Endodermal cell (in vitro differentiated cells): ENCODE measurements around the gene REXO5. TPM values are rescaled to one million over a fixed set of nuclear protein-coding genes. Genes with fewer than 3 reads are reported as not detected.
A peak's percentile ranks its signal among the peaks of the same experiment; 100 is the strongest.

Experiments used
- DNase-seq: peaks from one replicate; pipeline ENCODE4 v3.0.0-alpha.2; 2017
- H3K27ac ChIP-seq: 2 replicates; pipeline ENCODE4 v1.5.1; 2013; ENCODE audit warnings: mild to moderate bottlenecking, low read depth, low read length, moderate library complexity
- H3K27me3 ChIP-seq: 2 replicates; pipeline ENCODE4 v1.6.1; 2013; ENCODE audit warnings: mild to moderate bottlenecking, low read length, moderate library complexity; ENCODE audit not compliant: insufficient read depth, control insufficient read depth, poor library complexity, severe bottlenecking
- H3K36me3 ChIP-seq: 2 replicates; pipeline ENCODE4 v1.7.0; 2013; ENCODE audit warnings: mild to moderate bottlenecking, low read length, moderate library complexity; ENCODE audit not compliant: control insufficient read depth, insufficient read depth
- H3K4me1 ChIP-seq: one replicate; pipeline ENCODE4 v1.7.0; 2013; ENCODE audit warnings: low read length; ENCODE audit not compliant: control insufficient read depth, insufficient read depth
- H3K4me3 ChIP-seq: 2 replicates; pipeline ENCODE4 v1.5.1; 2013; ENCODE audit warnings: mild to moderate bottlenecking, low read length, moderate library complexity
- H3K9ac ChIP-seq: 2 replicates; pipeline ENCODE4 v1.6.1; 2013; ENCODE audit warnings: mild to moderate bottlenecking, low read length, moderate library complexity; ENCODE audit not compliant: poor library complexity, severe bottlenecking; ENCODE audit errors: extremely low read depth
- H3K9me3 ChIP-seq: 2 replicates; pipeline ENCODE4 v1.6.1; 2013; ENCODE audit warnings: mild to moderate bottlenecking, low read length, moderate library complexity; ENCODE audit not compliant: control insufficient read depth
- H3K27ac Mint-ChIP-seq: 2 replicates; pipeline ENCODE4 v1.8.0; 2020; ENCODE audit warnings: mixed read lengths
- H3K27me3 Mint-ChIP-seq: 2 replicates; pipeline ENCODE4 v1.8.0; 2021; ENCODE audit warnings: mild to moderate bottlenecking, mixed read lengths; ENCODE audit not compliant: insufficient read depth
- H3K36me3 Mint-ChIP-seq: 2 replicates; pipeline ENCODE4 v1.8.0; 2020; ENCODE audit warnings: low read depth, mixed read lengths
- H3K4me1 Mint-ChIP-seq: 2 replicates; pipeline ENCODE4 v1.8.0; 2020; ENCODE audit warnings: mixed read lengths
- H3K4me3 Mint-ChIP-seq: 2 replicates; pipeline ENCODE4 v1.8.0; 2020; ENCODE audit warnings: mild to moderate bottlenecking, moderate library complexity, mixed read lengths
- H3K9me3 Mint-ChIP-seq: 2 replicates; pipeline ENCODE4 v1.8.0; 2020; ENCODE audit warnings: mild to moderate bottlenecking, mixed read lengths
- WGBS, 2 experiments: methylation state at CpG; one replicate each; pipeline versions ENCODE4 v1.1.5 to v1.1.7; 2013; ENCODE audit warnings: missing lambda C conversion rate in 2 of 2, mixed read lengths in 1 of 2; ENCODE audit not compliant: insufficient coverage in 1 of 2, insufficient read length in 1 of 2; 5-methylcytosine and 5-hydroxymethylcytosine counted together
- total RNA-seq, 2 donors: library from RNA; stranded (reverse); fragmentation: NEBNext Ultra II Directional in 1 of 2; extraction: Animal tissue kit (Norgen Biotek cat#: 25700) in 1 of 2; gene quantifications; 2 replicates in 1 of 2; 3 replicates in 1 of 2; pipeline ENCODE4 v1.2.1, GENCODE V29; 2021
- TF ChIP-seq, protein P1 (sequence below): fragments of 200-600 bp; sonication (generic); conservative IDR thresholded peaks from 2 replicates; pipeline ENCODE4 v1.5.0; 2021; ENCODE audit warnings: antibody characterized with exemption, mild to moderate bottlenecking

The REXO5 gene
- total RNA-seq, 2 donors from 2014 or later = 4.3 to 10.2 TPM

DNA sequence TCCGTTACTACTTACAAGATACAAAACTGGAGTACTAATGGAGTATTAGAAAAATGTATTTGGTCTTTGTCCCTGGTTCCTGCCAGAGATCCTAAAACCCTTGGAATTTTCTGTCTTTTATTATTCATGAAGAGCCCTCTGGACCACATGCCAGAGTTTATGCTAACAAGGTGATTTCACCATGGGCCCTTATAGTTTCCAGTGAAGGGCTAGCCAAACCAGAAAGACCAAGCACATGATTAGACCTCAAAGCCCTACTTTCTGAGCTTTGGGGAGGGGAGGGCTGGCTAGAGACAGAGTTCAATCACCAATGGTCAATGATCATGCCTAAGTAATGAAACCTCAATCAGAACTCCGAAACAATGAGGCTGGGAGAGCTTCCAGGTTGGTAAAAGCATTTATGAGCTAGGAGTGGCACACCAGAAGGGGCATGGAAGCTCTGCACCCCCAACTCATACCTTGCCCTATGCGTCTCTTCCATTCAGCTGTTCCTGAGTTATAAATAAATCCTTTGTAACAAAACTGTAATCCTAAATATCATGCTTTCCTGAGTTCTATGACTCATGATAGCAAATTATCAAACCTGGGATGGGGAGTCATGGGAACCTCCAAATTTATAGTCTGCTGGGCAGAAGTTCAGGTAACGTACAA, 83.4 kb downstream of the REXO5 start:
- peak overlapping the region; percentile 82 for H3K27ac Mint-ChIP-seq
- 95 to 100% methylated on average over 3 of the region's 4 CpGs for WGBS, 2 experiments
- Histone ChIP-seq H3K36me3 (peaks cover 38% of the 10 kb centered on the region), H3K4me1 (peaks cover 3% of the 10 kb centered on the region), H3K9ac (no peak overlapping the region), H3K27ac (no peak overlapping the region), H3K4me3 (no peak overlapping the region), H3K9me3 (no peaks in the 10 kb centered on the region), H3K27me3 (no peaks in the 10 kb centered on the region)
- H3K4me1 Mint-ChIP-seq = peaks cover 19% of the 10 kb centered on the region
- TF ChIP-seq, protein P1, sequence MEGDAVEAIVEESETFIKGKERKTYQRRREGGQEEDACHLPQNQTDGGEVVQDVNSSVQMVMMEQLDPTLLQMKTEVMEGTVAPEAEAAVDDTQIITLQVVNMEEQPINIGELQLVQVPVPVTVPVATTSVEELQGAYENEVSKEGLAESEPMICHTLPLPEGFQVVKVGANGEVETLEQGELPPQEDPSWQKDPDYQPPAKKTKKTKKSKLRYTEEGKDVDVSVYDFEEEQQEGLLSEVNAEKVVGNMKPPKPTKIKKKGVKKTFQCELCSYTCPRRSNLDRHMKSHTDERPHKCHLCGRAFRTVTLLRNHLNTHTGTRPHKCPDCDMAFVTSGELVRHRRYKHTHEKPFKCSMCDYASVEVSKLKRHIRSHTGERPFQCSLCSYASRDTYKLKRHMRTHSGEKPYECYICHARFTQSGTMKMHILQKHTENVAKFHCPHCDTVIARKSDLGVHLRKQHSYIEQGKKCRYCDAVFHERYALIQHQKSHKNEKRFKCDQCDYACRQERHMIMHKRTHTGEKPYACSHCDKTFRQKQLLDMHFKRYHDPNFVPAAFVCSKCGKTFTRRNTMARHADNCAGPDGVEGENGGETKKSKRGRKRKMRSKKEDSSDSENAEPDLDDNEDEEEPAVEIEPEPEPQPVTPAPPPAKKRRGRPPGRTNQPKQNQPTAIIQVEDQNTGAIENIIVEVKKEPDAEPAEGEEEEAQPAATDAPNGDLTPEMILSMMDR = no peak
- no peaks in the 10 kb centered on the region for H3K9me3 Mint-ChIP-seq
- H3K4me3 Mint-ChIP-seq = no peak overlapping the region
- no peaks in the 10 kb centered on the region for H3K27me3 Mint-ChIP-seq
- no peak for DNase-seq
- peaks cover 40% of the 10 kb centered on the region for H3K36me3 Mint-ChIP-seq

DNA sequence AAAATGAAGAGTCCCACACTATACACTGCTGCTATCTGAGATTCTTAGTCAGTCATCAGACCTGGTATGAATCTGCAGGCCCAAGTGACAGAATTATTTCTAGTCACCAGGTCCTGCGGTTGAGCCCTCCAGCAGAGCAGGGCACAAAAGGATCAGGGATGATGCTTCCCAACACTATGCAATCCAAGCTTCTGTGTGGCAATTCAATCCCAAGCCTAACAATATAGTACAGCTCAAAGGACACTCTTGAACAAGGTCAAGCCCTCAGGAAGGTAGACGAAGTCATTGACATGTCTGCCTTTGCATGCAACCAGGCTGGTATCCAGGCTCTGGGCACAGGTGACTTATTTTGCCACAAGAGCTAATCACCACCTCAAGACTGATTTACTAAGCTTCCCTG, 88.1 kb downstream of the REXO5 start:
- TF ChIP-seq, protein P1 = no peak
- Histone ChIP-seq H3K4me1 (peaks cover 5% of the 10 kb centered on the region), H3K9me3 (no peaks in the 10 kb centered on the region), H3K36me3 (peaks cover 59% of the 10 kb centered on the region), H3K9ac (no peak overlapping the region), H3K27ac (no peak overlapping the region), H3K27me3 (no peaks in the 10 kb centered on the region), H3K4me3 (no peak overlapping the region)
- H3K36me3 Mint-ChIP-seq = peaks cover 61% of the 10 kb centered on the region
- H3K4me3 Mint-ChIP-seq = no peak overlapping the region
- peaks cover 27% of the 10 kb centered on the region for H3K4me1 Mint-ChIP-seq
- 80 to 95% methylated on average over 1 to 2 of the region's 2 CpGs for WGBS, 2 experiments
- H3K9me3 Mint-ChIP-seq = no peaks in the 10 kb centered on the region
- H3K27ac Mint-ChIP-seq = no peak overlapping the region
- DNase-seq = no peak
- no peaks in the 10 kb centered on the region for H3K27me3 Mint-ChIP-seq

DNA sequence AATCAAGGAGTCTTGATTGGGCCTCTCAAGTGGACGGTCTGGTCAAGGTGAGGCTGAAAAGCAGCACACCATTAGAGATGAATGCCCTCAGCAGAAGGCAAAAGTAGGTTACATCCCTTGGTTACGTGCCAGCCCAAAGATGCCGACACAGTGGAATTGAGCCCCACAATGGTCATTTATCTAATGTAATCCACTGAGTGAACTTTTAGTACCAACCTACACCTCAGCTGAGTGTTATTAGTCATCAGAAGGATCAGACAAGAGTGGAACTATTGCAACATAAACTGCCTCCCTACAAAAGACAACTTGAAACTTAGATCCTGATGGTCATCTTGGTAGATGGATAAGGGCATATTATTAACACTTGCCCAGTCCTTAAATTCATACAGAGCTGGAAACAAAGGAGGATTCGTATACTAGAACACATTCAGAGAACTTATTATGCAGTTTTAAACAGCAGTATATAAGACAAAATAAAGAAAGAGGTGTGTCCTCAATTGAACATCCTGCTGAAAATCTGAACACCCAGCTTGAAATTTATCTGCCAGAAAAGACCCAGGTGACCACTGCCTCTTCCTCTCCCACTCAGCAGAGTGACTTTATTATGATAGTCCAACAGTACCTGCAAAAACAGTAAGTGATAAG, 91.0 kb downstream of the REXO5 start:
- Mint-ChIP-seq H3K9me3 (no peaks in the 10 kb centered on the region), H3K36me3 (peaks cover 45% of the 10 kb centered on the region), H3K27ac (peak overlapping the region; percentile 3), H3K4me1 (peaks cover 28% of the 10 kb centered on the region), H3K4me3 (no peak overlapping the region), H3K27me3 (no peaks in the 10 kb centered on the region)
- no peak overlapping the region for H3K27ac ChIP-seq
- TF ChIP-seq, protein P1 = no peak
- no peak overlapping the region for H3K4me3 ChIP-seq
- H3K9me3 ChIP-seq = no peaks in the 10 kb centered on the region
- H3K27me3 ChIP-seq = no peaks in the 10 kb centered on the region
- DNase-seq = no peak
- peaks cover 45% of the 10 kb centered on the region for H3K36me3 ChIP-seq
- peaks cover 5% of the 10 kb centered on the region for H3K4me1 ChIP-seq
- no peak overlapping the region for H3K9ac ChIP-seq
- WGBS, 2 experiments = 92 to 100% methylated on average over 3 to 4 of the region's 4 CpGs
